ENCODE measurements around the gene CELF5. TPM values are rescaled to one million over a fixed set of nuclear protein-coding genes. Genes with fewer than 3 reads are reported as not detected.
"Not testable (repeated sequence)": the region's sequence is repeated elsewhere in the genome, so short reads cannot be mapped to it uniquely, and the experiment has no call there.

CELF5 gene
- total RNA-seq, 4 donors from 2014 or later, result not detected

GRCh38 chr19:3198901-3199700 lies 25.4 kb upstream of the CELF5 start:
- no peak overlapping the region for H3K27ac ChIP-seq
- DNase-seq, result no peak
- H3K27me3 ChIP-seq, result no peaks in the 10 kb centered on the region
- H3K4me3 ChIP-seq, result no peak overlapping the region
- no peaks in the 10 kb centered on the region for H3K9me3 ChIP-seq
- peaks cover 0 to 55% (median 0%) of the 10 kb centered on the region in 3 donors for H3K36me3 ChIP-seq
- H3K4me1 ChIP-seq, result no peaks in the 10 kb centered on the region
- TF ChIP-seq CTCF (IDR thresholded peaks at IDR 0.05), result no peak

- Histone ChIP-seq H3K9me3 (no peaks in the 10 kb centered on the region), H3K27ac (no peak overlapping the region), H3K36me3 (peaks cover 0 to 64% (median 0%) of the 10 kb centered on the region in 3 donors), H3K27me3 (no peaks in the 10 kb centered on the region), H3K4me1 (no peaks in the 10 kb centered on the region), H3K4me3 (no peak overlapping the region)
- no peak for DNase-seq
- TF ChIP-seq POLR2A (IDR thresholded peaks at IDR 0.05) (no peak), CTCF (IDR thresholded peaks at IDR 0.05) (no peak)
These were observed 23.3 kb upstream of the CELF5 start for GRCh38 chr19:3201072-3201700.

- H3K36me3 ChIP-seq, result peaks cover 0 to 64% (median 0%) of the 10 kb centered on the region in 3 donors
- H3K27me3 ChIP-seq, result no peaks in the 10 kb centered on the region
- H3K4me1 ChIP-seq, result no peaks in the 10 kb centered on the region
- no peak overlapping the region for H3K4me3 ChIP-seq
- TF ChIP-seq POLR2A (IDR thresholded peaks at IDR 0.05) (no peak), CTCF (IDR thresholded peaks at IDR 0.05) (no peak)
- H3K27ac ChIP-seq, result no peak overlapping the region
- H3K9me3 ChIP-seq, result no peaks in the 10 kb centered on the region
- no peak for DNase-seq
These were observed 22.6 kb upstream of the CELF5 start for GRCh38 chr19:3201911-3202310.

- Histone ChIP-seq H3K4me3 (no peak overlapping the region), H3K4me1 (no peaks in the 10 kb centered on the region), H3K9me3 (no peaks in the 10 kb centered on the region), H3K27me3 (no peaks in the 10 kb centered on the region), H3K36me3 (peaks cover 0 to 64% (median 0%) of the 10 kb centered on the region in 3 donors), H3K27ac (no peak overlapping the region)
- no peak for TF ChIP-seq CTCF (IDR thresholded peaks at IDR 0.05)
- DNase-seq, result no peak
These were observed 22.1 kb upstream of the CELF5 start for GRCh38 chr19:3202346-3202745.

- peaks cover 0 to 69% (median 0%) of the 10 kb centered on the region in 3 donors for H3K36me3 ChIP-seq
- not testable (repeated sequence) for DNase-seq, H3K4me1 ChIP-seq, H3K9me3 ChIP-seq, H3K4me3 ChIP-seq, H3K27ac ChIP-seq, H3K27me3 ChIP-seq
These were observed 21.6 kb upstream of the CELF5 start for GRCh38 chr19:3202895-3203294.
